ENCODE data around the gene TERT. TPM values are rescaled to one million over a fixed set of nuclear protein-coding genes. Genes with fewer than 3 reads are reported as not detected.
"Not testable (repeated sequence)": the region's sequence is repeated elsewhere in the genome, so short reads cannot be mapped to it uniquely, and the experiment has no call there.

Gene TERT
- 0.61 TPM for polyA plus RNA-seq (2013)

DNA sequence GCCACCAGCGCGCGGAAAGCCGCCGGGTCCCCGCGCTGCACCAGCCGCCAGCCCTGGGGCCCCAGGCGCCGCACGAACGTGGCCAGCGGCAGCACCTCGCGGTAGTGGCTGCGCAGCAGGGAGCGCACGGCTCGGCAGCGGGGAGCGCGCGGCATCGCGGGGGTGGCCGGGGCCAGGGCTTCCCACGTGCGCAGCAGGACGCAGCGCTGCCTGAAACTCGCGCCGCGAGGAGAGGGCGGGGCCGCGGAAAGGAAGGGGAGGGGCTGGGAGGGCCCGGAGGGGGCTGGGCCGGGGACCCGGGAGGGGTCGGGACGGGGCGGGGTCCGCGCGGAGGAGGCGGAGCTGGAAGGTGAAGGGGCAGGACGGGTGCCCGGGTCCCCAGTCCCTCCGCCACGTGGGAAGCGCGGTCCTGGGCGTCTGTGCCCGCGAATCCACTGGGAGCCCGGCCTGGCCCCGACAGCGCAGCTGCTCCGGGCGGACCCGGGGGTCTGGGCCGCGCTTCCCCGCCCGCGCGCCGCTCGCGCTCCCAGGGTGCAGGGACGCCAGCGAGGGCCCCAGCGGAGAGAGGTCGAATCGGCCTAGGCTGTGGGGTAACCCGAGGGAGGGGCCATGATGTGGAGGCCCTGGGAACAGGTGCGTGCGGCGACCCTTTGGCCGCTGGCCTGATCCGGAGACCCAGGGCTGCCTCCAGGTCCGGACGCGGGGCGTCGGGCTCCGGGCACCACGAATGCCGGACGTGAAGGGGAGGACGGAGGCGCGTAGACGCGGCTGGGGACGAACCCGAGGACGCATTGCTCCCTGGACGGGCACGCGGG lies at the start of gene TERT:
TSS of gene TERT (minus strand) at position 234 of the 815 bp plus-strand sequence. CDS start at position 155, 79 bp downstream.
- 2% methylated on average over 80 of the region's 102 CpGs for WGBS (ENCODE audit: insufficient coverage)

DNA sequence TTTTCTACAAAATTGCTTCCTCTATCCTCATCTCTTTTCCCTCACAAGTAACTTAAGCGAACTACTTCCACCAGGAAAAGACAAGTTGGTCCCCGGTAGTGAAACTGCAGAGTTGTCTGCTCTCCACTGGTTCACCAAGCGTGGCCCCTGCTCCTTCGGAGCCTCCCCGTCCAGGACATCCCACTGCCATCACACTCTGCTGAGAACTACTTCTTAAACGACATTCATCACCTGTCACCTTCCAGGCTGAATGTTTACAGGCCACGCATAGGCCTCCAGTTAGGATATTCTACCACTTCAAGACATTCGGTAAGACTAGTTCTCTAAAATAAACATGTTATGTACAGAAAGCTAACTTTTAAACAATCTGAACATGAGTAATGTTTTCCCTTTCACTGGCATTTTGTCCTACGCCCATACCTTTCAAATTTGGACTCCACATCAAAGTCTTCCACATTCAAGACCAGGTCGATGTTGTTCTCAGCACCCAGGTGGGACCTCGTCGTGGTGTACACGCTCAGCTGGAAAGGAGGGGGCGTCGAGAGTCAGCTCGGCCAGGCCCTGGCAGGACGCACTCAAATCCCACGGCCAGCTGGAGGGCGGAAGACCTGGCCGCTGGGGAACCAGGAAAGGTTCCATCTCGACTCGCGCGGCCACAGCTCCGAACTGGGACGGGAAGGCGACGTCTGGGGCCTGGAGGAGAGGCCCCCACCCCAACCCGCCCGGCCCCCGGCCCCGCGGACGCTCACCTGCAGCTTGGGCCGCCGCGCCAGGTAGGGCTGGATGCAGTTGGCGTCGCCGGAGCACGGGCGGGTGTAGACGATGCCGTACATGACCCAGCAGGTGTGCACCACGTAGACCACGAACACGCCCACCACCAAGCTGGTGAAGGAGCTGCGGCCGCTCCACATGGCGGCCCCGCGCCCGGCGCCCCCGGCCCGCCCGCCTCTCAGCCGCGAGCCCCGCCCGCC lies 49.3 kb upstream of the TERT start:
- peak overlapping the region in 1 of 2 experiments; percentile 39 for H3K27ac ChIP-seq (ENCODE audit: insufficient read depth in 1 of 2, low read depth in 1 of 2, low read length in 2 of 2, poor library complexity in 1 of 2, severe bottlenecking in 2 of 2)
- no peaks in the 10 kb centered on the region for H3K9me3 ChIP-seq (ENCODE audit: control extremely low read depth in 1 of 5, control insufficient read depth in 4 of 5, insufficient read depth in 2 of 5, low read depth in 1 of 5, low read length in 4 of 5)
- H3K4me1 ChIP-seq (ENCODE audit: control extremely low read depth in 1 of 4, control insufficient read depth in 4 of 4, insufficient read depth in 4 of 4, low read length in 3 of 4), result peaks cover 7 to 36% (median 27%) of the 10 kb centered on the region in 4 experiments
- ChIA-PET CTCF (interaction anchor here (1.0 kb wide), 1 partner anchor 36 kb away, joined by 3 read pairs; no protein-coding TSS in a partner anchor), POLR2A (interaction anchor here (0.8 to 1.5 kb wide), 2 partner anchors 36 to 299 kb away, joined by 3 to 4 read pairs; no protein-coding TSS in a partner anchor)
- H3K36me3 ChIP-seq (ENCODE audit: control insufficient read depth in 4 of 4, insufficient read depth in 4 of 4, low read length in 3 of 4), result peaks cover 4 to 34% (median 25%) of the 10 kb centered on the region in 4 experiments
- 9% methylated on average over 53 of the region's 61 CpGs for WGBS (ENCODE audit: insufficient coverage)
- DNase-seq, result peak in 2 of 3 donors; percentile 10 to 28
- no peaks in the 10 kb centered on the region for H3K27me3 ChIP-seq (replicated peaks in 2 of 5; ENCODE audit: control insufficient read depth in 4 of 5, insufficient read depth in 5 of 5, low read length in 4 of 5)
- H3K4me3 ChIP-seq (ENCODE audit: control insufficient read depth in 1 of 7, extremely low read depth in 1 of 7, insufficient read depth in 4 of 7, low read depth in 2 of 7, low read length in 6 of 7), result peak overlapping the region; percentile 65 to 97 (median 92)

More for the DNA sequence above, at the start of gene TERT:
- Histone ChIP-seq H3K27ac (ENCODE audit: insufficient read depth in 1 of 2, low read depth in 1 of 2, low read length in 2 of 2, poor library complexity in 1 of 2, severe bottlenecking in 2 of 2) (no peak within 1 kb of the TSS), H3K9me3 (ENCODE audit: control extremely low read depth in 1 of 5, control insufficient read depth in 4 of 5, insufficient read depth in 2 of 5, low read depth in 1 of 5, low read length in 4 of 5) (no peaks in the 10 kb centered on the region), H3K4me1 (ENCODE audit: control extremely low read depth in 1 of 4, control insufficient read depth in 4 of 4, insufficient read depth in 4 of 4, low read length in 3 of 4) (peaks cover 0 to 18% (median 12%) of the 10 kb centered on the region in 4 experiments), H3K27me3 (replicated peaks in 2 of 5; ENCODE audit: control insufficient read depth in 4 of 5, insufficient read depth in 5 of 5, low read length in 4 of 5) (peaks cover 0 to 65% (median 10%) of the 10 kb centered on the region in 5 experiments), H3K36me3 (ENCODE audit: control insufficient read depth in 4 of 4, insufficient read depth in 4 of 4, low read length in 3 of 4) (no peaks in the 10 kb centered on the region), H3K4me3 (ENCODE audit: control insufficient read depth in 1 of 7, extremely low read depth in 1 of 7, insufficient read depth in 4 of 7, low read depth in 2 of 7, low read length in 6 of 7) (peak within 1 kb of the TSS in 5 of 7 experiments; percentile 47 to 57 (median 54))
- CTCF ChIA-PET, result no interaction called here
- DNase-seq, result peak; percentile 14 to 57 (median 55)
- POLR2A ChIA-PET, result no interaction called here

DNA sequence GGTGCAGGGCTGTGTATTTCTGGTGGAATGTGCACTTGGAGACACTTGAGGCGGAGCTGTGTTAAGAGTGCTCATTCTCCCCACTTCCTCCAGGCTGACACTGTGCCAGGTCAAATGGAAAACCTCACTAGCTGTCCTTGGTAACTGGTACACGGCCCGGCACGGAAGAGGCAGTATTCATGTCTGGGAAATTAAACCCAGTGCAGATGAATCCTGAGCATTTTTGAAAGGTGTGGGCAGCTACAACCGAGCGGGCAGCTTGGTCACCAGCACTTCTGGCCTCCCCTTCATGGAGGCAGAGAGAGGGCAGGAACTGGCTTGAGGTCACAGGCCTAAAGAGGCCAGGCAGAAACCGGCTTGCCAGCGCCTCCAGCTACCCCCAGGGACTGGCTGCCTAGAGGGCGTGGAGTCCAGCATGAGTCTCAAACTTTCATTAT lies 48.5 kb upstream of the TERT start:
- Histone ChIP-seq H3K27me3 (replicated peaks in 2 of 5; ENCODE audit: control insufficient read depth in 4 of 5, insufficient read depth in 5 of 5, low read length in 4 of 5) (no peaks in the 10 kb centered on the region), H3K36me3 (ENCODE audit: control insufficient read depth in 4 of 4, insufficient read depth in 4 of 4, low read length in 3 of 4) (peaks cover 6 to 42% (median 29%) of the 10 kb centered on the region in 4 experiments), H3K27ac (ENCODE audit: insufficient read depth in 1 of 2, low read depth in 1 of 2, low read length in 2 of 2, poor library complexity in 1 of 2, severe bottlenecking in 2 of 2) (no peak overlapping the region), H3K4me1 (ENCODE audit: control extremely low read depth in 1 of 4, control insufficient read depth in 4 of 4, insufficient read depth in 4 of 4, low read length in 3 of 4) (peaks cover 7 to 36% (median 27%) of the 10 kb centered on the region in 4 experiments), H3K9me3 (ENCODE audit: control extremely low read depth in 1 of 5, control insufficient read depth in 4 of 5, insufficient read depth in 2 of 5, low read depth in 1 of 5, low read length in 4 of 5) (no peaks in the 10 kb centered on the region), H3K4me3 (ENCODE audit: control insufficient read depth in 1 of 7, extremely low read depth in 1 of 7, insufficient read depth in 4 of 7, low read depth in 2 of 7, low read length in 6 of 7) (peak overlapping the region in 1 of 7 experiments; percentile 94)
- no peak for DNase-seq
- WGBS (ENCODE audit: insufficient coverage), result 100% methylated on average over 5 of the region's 9 CpGs
- ChIA-PET CTCF (no interaction called here), POLR2A (no interaction called here)

DNA sequence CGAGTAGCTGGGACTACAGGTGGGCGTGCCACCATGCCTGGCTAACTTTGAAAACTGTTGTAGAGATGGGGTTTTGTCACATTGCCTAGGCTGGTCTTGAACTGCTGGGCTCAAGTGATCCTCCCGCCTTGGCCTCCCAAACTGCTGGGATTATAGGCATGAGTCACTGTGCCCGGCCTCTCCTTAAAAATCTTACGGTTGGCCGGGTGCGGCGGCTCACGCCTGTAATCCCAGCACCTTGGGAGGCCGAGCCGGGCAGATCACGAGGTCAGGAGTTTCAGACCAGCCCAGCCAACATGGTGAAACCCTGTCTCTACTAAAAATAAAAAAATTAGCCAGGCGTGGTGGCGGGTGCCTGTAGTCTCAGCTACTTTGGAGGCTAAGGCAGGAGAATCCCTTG lies 47.8 kb upstream of the TERT start:
- H3K27ac ChIP-seq (ENCODE audit: insufficient read depth in 1 of 2, low read depth in 1 of 2, low read length in 2 of 2, poor library complexity in 1 of 2, severe bottlenecking in 2 of 2); H3K4me3 ChIP-seq (ENCODE audit: control insufficient read depth in 1 of 7, extremely low read depth in 1 of 7, insufficient read depth in 4 of 7, low read depth in 2 of 7, low read length in 6 of 7); H3K9me3 ChIP-seq (ENCODE audit: control extremely low read depth in 1 of 5, control insufficient read depth in 4 of 5, insufficient read depth in 2 of 5, low read depth in 1 of 5, low read length in 4 of 5); POLR2A ChIA-PET; CTCF ChIA-PET; H3K27me3 ChIP-seq (replicated peaks in 2 of 5; ENCODE audit: control insufficient read depth in 4 of 5, insufficient read depth in 5 of 5, low read length in 4 of 5); DNase-seq: not testable (repeated sequence)
- Histone ChIP-seq H3K36me3 (ENCODE audit: control insufficient read depth in 4 of 4, insufficient read depth in 4 of 4, low read length in 3 of 4) (peaks cover 9 to 48% (median 34%) of the 10 kb centered on the region in 4 experiments), H3K4me1 (ENCODE audit: control extremely low read depth in 1 of 4, control insufficient read depth in 4 of 4, insufficient read depth in 4 of 4, low read length in 3 of 4) (peaks cover 7 to 36% (median 27%) of the 10 kb centered on the region in 4 experiments)
- WGBS (ENCODE audit: insufficient coverage), result 96% methylated on average over 11 of the region's 14 CpGs

DNA sequence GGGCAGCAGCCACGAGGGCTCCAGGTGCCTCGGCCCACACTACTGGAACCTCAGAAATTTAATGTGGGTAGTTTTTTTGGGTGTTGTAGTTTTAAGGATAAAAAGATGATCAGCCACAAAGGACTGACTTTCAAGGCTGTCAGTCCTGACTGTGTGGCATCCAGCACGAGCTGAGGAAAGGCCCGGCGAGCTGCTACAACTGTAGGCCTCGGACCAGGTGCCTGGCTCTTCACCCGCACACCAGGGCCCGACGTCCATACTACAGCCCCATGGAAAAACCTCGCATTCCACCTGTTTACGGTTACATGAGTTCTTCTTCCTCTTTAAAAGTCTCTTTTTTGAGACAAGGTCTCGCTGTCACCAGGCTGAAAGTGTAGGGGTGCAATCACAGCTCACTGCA lies 47.4 kb upstream of the TERT start:
- no peak overlapping the region for H3K27ac ChIP-seq (ENCODE audit: insufficient read depth in 1 of 2, low read depth in 1 of 2, low read length in 2 of 2, poor library complexity in 1 of 2, severe bottlenecking in 2 of 2)
- H3K4me1 ChIP-seq (ENCODE audit: control extremely low read depth in 1 of 4, control insufficient read depth in 4 of 4, insufficient read depth in 4 of 4, low read length in 3 of 4), result peaks cover 7 to 31% (median 23%) of the 10 kb centered on the region in 4 experiments
- DNase-seq, result no peak
- H3K4me3 ChIP-seq (ENCODE audit: control insufficient read depth in 1 of 7, extremely low read depth in 1 of 7, insufficient read depth in 4 of 7, low read depth in 2 of 7, low read length in 6 of 7), result no peak overlapping the region
- CTCF ChIA-PET, result interaction anchor here (0.5 kb wide), 1 partner anchor 264 kb away, joined by 4 read pairs; no protein-coding TSS in a partner anchor
- POLR2A ChIA-PET, result no interaction called here
- peaks cover 10 to 52% (median 38%) of the 10 kb centered on the region in 4 experiments for H3K36me3 ChIP-seq (ENCODE audit: control insufficient read depth in 4 of 4, insufficient read depth in 4 of 4, low read length in 3 of 4)
- no peaks in the 10 kb centered on the region for H3K27me3 ChIP-seq (replicated peaks in 2 of 5; ENCODE audit: control insufficient read depth in 4 of 5, insufficient read depth in 5 of 5, low read length in 4 of 5)
- 99% methylated on average over 11 of the region's 12 CpGs for WGBS (ENCODE audit: insufficient coverage)
- H3K9me3 ChIP-seq (ENCODE audit: control extremely low read depth in 1 of 5, control insufficient read depth in 4 of 5, insufficient read depth in 2 of 5, low read depth in 1 of 5, low read length in 4 of 5), result no peaks in the 10 kb centered on the region

DNA sequence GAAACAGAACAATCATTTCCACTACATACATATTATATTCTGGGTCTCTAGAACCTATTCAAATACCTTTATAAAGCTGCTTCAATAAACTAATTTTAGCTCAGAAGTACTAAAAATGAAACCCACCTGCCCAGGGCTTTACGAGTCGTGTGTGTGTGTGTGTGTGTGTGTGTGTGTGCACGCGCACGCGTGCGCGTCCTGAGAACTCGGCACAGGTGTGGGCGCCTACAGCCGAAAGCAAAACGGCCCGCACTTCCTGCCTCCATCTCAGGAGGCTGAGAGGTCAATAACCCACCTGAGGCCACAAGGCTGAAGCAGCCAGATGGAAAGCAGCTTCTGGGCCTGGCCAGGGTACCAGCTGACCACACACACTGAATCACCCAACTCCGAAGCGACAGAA lies 47.0 kb upstream of the TERT start:
- Histone ChIP-seq H3K4me3 (ENCODE audit: control insufficient read depth in 1 of 7, extremely low read depth in 1 of 7, insufficient read depth in 4 of 7, low read depth in 2 of 7, low read length in 6 of 7) (no peak overlapping the region), H3K4me1 (ENCODE audit: control extremely low read depth in 1 of 4, control insufficient read depth in 4 of 4, insufficient read depth in 4 of 4, low read length in 3 of 4) (peaks cover 7 to 27% (median 23%) of the 10 kb centered on the region in 4 experiments), H3K27me3 (replicated peaks in 2 of 5; ENCODE audit: control insufficient read depth in 4 of 5, insufficient read depth in 5 of 5, low read length in 4 of 5) (no peaks in the 10 kb centered on the region), H3K27ac (ENCODE audit: insufficient read depth in 1 of 2, low read depth in 1 of 2, low read length in 2 of 2, poor library complexity in 1 of 2, severe bottlenecking in 2 of 2) (no peak overlapping the region), H3K36me3 (ENCODE audit: control insufficient read depth in 4 of 4, insufficient read depth in 4 of 4, low read length in 3 of 4) (peaks cover 10 to 56% (median 41%) of the 10 kb centered on the region in 4 experiments), H3K9me3 (ENCODE audit: control extremely low read depth in 1 of 5, control insufficient read depth in 4 of 5, insufficient read depth in 2 of 5, low read depth in 1 of 5, low read length in 4 of 5) (no peaks in the 10 kb centered on the region)
- ChIA-PET CTCF (interaction anchor here (0.5 kb wide), 1 partner anchor 264 kb away, joined by 4 read pairs; no protein-coding TSS in a partner anchor), POLR2A (no interaction called here)
- no peak for DNase-seq
- WGBS (ENCODE audit: insufficient coverage), result no CpG with 5 or more reads among the region's 15 CpGs
